Stimulated activated CD4-positive, alpha-beta T cell treated with anti-CD3 and anti-CD28 coated beads, Interleukin-4, amount 100 ng/mL, for 48 hours (primary cell): ENCODE measurements around the gene USP54.
"Not testable (repeated sequence)": the region's sequence is repeated elsewhere in the genome, so short reads cannot be mapped to it uniquely, and the experiment has no call there.

ENCODE experiments used
- DNase-seq, 2 donors: peaks; one replicate each; pipeline ENCODE4 v3.0.0-alpha.2; 2020; ENCODE audit warnings: low read depth in 2 of 2

The USP54 gene

DNA sequence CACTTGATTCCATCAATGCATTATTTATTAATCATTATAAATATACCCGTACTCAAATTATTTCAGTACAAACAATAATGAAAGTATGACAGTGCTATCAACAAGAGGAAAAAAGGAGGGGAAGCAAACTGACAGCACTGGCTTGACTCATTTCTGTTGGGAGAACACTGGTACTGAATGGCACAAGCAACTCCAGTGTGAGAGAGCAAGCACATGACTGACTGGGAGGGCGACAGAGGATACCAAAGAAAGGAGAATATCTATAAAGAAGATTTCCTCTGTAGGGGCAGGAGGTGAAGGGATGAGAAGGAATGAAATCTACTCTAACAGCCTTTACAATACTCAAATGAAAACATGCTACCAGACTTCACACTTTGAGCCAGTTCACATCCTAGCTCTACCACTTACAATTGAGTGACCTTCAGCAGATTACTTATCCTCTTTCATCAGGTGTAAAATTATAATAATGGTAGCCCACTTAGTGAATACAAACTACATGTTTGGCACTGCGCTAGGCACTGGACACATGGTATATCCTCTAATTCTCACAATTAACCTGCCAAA lies 1.5 kb downstream of the USP54 start:
- DNase-seq = no peak

GRCh38 chr10:73588656-73589055 lies 2.5 kb downstream of the USP54 start:
- no peak for DNase-seq

GRCh38 chr10:73586583-73586984 lies 4.6 kb downstream of the USP54 start:
- DNase-seq = no peak

- no peak for DNase-seq
Measured at GRCh38 chr10:73585327-73585726, 5.8 kb downstream of the USP54 start.

GRCh38 chr10:73584737-73585136 lies 6.4 kb downstream of the USP54 start:
- no peak for DNase-seq

- no peak for DNase-seq
Measured at GRCh38 chr10:73581918-73582317, 9.2 kb downstream of the USP54 start.

GRCh38 chr10:73578927-73579326 lies 12.2 kb downstream of the USP54 start:
- not testable (repeated sequence) for DNase-seq

GRCh38 chr10:73577788-73578187 lies 13.4 kb downstream of the USP54 start:
- no peak for DNase-seq

DNA sequence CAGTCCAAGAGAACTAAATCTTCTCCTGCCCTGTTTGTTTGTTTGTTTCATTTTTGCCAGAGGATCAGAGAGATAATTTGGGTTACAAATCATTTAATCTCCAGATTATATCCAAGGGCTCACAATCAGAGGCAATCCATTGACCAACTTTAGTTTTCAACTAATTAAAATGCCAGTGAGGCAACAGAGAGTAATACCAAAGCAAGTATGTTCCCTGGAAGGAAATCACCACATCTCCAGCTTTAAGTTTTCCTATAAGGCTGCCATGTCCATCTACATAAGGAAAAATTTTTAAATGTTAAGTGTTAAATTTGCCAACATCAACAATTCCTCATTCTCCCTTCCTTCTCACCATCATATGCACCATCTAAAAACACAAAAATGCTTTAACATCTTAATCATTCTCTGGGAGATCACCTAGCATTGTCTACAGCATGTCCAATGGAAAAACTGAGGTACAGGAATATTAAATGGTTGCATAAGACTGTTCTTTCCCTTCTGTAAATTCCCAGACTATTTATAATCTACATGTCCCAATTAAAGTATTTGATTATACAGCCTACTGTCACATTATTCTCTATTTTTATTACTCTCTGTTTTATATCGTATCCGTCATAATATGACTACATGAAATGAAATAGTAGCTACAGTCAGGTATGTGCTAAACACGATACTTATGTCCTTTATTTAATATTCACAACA lies 14.1 kb downstream of the USP54 start:
- DNase-seq = no peak

DNA sequence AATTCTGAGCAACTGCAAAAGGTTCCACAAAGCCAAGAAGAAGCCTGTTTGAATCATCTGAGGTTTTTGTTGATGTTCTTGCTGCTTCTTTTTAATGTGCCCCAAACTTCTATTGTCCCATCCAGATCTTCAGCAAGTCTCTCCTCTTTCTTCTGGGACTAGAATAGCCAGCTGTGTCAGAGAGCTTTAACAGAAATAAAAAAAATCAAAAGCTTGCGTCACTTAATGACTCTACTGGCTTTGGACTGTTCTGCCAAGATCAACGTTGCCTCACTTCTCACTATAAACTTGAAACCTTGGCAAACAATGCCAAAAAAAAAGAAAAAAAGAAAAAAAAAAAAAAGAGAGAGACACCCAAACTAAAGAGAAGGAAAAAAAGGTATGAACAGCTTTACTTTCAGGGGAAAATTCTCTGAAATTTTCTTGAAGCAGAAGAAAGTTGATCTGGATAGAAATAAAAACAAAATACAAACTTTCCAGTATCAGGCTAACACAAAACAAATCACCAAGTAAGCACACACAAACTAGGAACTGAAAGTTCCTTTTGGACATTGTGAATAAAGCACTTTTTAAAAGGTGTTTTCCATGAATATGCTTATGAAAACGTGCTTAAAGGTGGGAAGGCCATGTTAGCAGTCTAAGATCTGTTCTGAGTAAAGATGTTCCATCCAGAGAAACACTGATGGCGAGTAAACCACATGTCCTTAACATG lies 14.8 kb downstream of the USP54 start:
- no peak for DNase-seq

DNA sequence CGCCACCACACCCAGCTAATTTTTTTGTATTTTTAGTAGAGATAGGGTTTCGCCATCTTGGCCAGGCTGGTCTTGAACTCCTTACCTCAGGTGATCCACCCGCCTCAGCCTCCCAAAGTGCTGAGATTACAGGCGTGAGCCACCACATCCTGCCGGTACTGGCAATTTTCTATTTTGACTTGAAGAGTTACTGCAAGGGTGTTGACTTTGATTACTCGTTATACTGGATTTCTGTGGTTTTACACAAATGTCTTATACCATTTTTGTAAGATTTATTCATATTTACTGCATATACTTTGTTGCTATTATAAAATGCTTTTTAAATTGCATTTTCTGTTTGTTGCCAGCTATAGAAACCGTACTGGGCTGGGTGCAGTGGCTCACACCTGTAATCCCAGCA lies 24.1 kb downstream of the USP54 start:
- DNase-seq = not testable (repeated sequence)

DNA sequence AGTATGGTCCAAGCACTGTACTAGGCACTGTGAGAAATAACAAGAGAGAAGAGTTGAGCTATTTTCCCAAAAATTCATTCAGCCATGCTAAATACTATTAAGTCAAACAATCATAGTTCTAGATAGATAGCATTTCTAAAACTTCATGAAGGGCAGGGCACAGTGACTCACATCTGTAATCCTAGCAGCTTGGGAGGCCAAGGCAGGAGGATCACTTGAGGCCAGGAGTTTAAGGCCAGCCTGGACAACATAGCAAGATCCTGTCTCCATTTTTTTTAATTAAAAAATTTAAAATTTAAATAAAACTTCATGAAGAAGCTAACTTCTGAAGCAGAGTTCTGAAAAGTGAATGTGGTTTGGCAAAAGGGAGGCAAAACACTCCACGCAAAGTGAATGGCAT lies 29.9 kb downstream of the USP54 start:
- no peak for DNase-seq

GRCh38 chr10:73559590-73559989 lies 31.6 kb downstream of the USP54 start:
- DNase-seq = no peak

DNA sequence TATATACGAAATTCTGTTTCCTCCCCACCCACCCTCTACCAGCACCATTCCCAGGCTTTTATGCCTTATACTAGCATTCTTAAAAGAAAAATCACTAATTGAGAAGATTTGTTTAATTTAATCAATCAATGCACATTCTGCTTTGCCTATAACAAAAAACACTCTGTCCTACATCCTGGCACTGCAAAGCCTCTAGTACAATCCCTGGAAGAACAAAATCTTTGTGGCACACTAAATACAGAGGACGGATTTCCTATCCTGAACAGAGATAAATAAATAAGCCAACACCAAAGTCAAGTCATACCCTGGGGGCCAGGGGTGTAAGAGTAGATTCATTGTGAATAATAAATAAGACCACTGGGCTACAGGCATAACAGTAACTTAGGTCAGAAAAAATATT lies 34.3 kb downstream of the USP54 start:
- no peak for DNase-seq

DNA sequence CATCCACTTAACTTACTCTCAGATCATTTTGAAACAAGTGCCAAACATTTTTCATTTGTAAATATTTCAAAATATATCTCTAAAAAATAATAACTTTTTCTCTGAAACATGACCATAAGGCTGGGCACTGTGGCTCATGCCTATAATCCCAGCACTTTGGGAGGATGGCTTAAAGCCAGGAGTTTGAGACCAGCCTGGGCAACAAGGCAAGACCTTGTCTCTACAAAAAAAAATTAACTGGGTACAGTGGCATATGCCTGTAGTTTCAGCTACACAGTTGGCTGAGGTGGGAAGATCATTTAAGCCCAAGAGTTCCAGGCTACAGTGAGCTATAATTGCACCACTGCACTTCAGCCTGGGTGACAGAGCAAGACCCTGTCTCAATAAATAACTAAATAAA lies 36.4 kb downstream of the USP54 start:
- no peak for DNase-seq

DNA sequence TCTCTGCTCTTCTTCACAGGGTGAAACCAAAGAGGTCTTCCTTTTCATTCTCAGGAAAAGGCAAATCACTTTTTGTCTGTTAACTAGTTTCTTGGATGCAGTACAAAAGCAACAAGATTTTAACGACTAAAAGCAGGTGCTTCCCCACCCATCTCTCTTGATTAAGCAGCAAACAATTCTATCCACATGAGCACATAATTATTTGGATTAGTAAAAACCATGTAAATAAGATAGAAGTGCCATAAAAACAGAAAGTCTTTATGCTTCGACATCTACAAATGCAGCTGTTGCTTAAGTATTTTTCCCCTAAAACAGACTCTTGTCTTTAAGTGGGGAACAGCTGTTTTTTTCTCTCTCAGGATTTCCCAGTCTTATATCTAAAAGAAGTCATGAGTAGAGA lies 37.4 kb downstream of the USP54 start:
- no peak for DNase-seq

GRCh38 chr10:73552819-73553715 lies 38.1 kb downstream of the USP54 start:
- DNase-seq = no peak

- DNase-seq = no peak
Measured at GRCh38 chr10:73551515-73551914, 39.6 kb downstream of the USP54 start.

- no peak for DNase-seq
Measured at GRCh38 chr10:73545357-73545756, 45.8 kb downstream of the USP54 start.

DNA sequence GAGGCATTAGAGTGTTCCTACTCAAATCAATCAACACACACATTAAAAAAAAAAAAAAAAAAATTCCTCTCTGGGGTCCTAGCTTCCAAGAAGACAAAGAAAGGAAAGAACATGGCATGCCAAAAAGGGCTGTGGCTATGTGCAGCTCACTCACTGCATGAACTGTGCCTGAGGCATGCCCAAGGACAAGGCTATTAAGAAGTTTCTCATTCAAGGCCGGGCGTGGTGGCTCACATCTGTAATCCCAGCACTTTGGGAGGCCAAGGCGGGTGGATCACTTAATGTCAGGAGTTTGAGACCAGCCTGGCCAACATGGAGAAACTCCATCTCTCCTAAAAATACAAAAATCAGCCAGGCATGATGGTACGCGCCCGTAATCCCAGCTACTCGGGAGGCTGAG lies 53.4 kb downstream of the USP54 start:
- DNase-seq = no peak

GRCh38 chr10:73537288-73537687 lies 53.9 kb downstream of the USP54 start:
- no peak for DNase-seq

GRCh38 chr10:73534857-73535256 lies 56.3 kb downstream of the USP54 start:
- DNase-seq = no peak
